A549 treated with AZD9567 at 1 μM for 4 hours (cell line): ENCODE data around the gene OTOA. TPM values are rescaled to one million over a fixed set of nuclear protein-coding genes. Genes with fewer than 3 reads are reported as not detected.

ENCODE experiments used
- total RNA-seq: library from RNA; stranded (reverse); fragments of 200-300 nt; extraction: Qiagen RNA extraction; gene quantifications from 5 replicates; pipeline ENCODE4 v1.2.3, GENCODE V29; 2022; ENCODE audit not compliant: insufficient read depth

Gene OTOA
- total RNA-seq: 0.07 to 0.09 TPM (median 0.08 TPM) in 4 of 5 replicates, not detected in the other

GRCh38 chr16:21663889-21664647, at the start of gene OTOA:
OTOA (plus strand) TSS chr16:21663968; CDS start chr16:21678515, 14,547 bp downstream.

GRCh38 chr16:21652453-21652852, 11.3 kb upstream of the OTOA start, which contains the start of gene IGSF6:
IGSF6 (minus strand) TSS chr16:21652608; CDS start chr16:21652598, 10 bp downstream.

Other genes with a start within 250 kb of the OTOA start
- 92.8 to 116 TPM (median 99.8 TPM) in 5 replicates for gene METTL9, start 64.4 kb upstream of the OTOA start, total RNA-seq
- not detected in 5 replicates for gene IGSF6, start 11.4 kb upstream of the OTOA start, total RNA-seq
- 27.3 to 34.0 TPM (median 28.8 TPM) in 5 replicates for gene NPIPB4, start 193.8 kb downstream of the OTOA start, total RNA-seq